ENCODE measurements around the gene JAKMIP1.
"Not testable (repeated sequence)": the region's sequence is repeated elsewhere in the genome, so short reads cannot be mapped to it uniquely, and the experiment has no call there.

JAKMIP1 gene

DNA sequence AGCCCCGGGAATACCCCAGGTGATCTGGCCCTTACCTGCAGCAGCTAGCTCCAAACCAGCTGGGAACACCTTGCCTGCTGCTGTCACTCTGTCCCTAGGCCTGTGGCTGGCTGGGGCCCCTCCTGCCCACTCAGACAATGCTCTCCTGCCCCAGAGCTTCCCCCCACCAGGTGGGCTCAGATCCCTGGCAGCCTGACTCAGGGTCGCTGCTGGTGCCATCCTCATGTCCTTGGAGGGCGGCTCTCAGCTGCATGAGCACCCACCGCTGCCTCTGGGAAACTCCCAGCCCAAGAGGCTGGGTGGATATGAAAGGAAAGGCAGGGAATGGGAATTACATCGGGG is 197.9 kb downstream of the JAKMIP1 start:
- DNase-seq, result no peak

GRCh38 chr4:6001680-6002491 is 198.5 kb downstream of the JAKMIP1 start:
- DNase-seq, result no peak

DNA sequence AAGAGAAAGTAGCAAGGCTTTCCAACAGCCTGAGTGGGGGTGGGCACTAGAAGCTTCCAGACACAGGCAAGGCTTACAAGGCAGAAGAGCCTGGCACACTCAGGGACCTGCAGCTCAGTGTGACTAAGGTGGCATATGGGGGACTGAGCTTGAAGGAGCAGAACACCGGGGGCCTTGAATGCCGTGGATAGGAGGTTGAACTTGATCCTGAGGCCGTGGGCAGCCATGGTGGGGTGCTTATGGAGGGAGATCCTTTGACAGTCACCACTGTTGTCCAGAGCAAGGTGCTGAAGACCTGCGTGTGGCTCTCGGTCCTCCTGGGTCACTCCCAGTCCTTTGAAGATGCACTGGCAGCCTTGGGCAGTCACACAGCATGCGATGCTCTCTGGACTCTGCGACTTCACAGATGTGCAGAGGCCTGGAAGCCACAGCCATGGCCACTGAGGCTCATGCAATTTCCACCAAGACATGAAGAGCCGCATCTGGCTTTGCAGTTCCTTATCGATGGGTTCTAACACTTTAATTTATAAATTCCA is 200.5 kb downstream of the JAKMIP1 start:
- no peak for DNase-seq

- DNase-seq, result no peak
Observed at GRCh38 chr4:5999356-5999755, 201.0 kb downstream of the JAKMIP1 start.

DNA sequence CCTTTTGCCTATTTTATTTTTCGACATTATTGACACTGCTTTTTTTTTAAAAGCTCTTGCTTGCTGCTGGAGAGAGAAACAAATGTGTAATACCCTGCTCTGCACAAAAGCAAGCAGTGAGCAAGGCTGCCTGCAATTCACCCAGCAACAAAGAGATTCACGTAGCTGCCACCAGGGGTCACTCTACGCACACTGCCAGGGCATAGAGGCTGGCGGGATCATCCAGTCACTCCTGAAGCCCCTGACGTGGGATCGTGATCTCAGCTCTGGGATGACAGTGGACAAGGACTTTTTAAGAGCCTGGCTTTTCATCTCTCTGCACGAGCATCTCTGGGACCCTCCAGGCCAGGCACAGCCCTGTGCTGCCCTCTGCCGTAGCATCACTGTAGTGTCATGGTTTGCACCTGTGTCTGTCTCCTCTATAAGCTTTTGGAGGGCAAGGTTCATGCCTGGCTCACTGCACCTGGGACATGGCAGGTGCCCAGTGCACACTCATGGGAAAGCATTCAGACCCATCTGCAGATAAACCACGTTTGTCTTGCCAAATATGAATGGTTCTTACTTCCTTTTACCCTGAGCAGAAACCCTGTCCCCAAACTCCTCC is 201.9 kb downstream of the JAKMIP1 start:
- peak; percentile 50 for DNase-seq

DNA sequence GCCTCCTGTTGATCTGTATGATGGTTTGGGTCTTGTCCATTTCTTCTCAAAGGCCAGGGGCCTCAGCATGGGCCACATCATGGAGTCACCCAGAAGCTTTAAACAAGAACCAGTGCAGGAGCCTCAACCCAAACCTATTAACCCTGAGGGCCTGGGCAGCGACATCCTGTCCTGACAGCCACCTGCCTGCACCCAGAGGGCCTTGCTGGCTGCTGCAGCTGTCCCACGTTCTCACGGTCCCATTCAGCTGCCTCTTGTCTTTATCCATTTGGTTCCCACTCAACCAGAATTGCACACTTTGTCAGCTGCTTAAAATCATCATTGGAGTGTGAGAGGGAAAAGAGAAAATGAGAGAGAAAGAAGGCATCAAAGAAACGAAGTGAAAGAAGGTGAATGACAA is 203.7 kb downstream of the JAKMIP1 start:
- DNase-seq, result no peak

DNA sequence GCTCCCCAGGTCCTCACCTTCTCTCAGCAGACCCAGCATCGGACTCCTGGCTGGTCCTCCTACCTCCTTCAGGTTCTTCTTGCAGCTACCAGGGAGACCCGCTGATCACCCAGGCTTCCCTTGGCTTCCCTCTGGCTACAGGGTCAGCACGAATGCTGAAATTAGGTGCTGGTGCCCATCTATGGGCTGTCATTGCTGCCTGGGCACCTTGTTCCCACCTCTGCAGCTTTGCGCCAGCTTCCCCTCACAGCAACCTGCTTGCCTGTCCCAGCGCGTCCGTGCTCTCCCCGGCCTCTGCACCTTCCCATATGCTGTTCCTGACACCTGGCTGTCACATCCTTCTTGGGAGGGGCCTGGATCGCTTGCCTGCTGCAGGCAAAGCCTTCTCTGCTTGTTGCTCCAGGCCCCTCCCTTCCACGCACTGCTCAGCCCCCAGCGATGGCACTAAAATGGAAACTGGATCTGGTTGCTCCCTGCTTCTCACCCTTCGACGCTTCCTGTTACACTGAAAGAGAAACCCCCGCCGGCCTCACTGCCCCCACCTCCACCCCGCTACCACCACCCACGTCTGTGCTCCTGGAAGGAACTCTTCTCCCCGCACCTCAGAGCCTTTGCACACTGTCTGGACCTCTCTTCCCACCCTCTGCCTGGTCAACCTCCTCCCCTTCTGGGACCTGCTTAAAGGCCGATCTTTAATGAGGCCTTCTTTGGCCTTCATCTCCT is 204.3 kb downstream of the JAKMIP1 start:
- no peak for DNase-seq

DNA sequence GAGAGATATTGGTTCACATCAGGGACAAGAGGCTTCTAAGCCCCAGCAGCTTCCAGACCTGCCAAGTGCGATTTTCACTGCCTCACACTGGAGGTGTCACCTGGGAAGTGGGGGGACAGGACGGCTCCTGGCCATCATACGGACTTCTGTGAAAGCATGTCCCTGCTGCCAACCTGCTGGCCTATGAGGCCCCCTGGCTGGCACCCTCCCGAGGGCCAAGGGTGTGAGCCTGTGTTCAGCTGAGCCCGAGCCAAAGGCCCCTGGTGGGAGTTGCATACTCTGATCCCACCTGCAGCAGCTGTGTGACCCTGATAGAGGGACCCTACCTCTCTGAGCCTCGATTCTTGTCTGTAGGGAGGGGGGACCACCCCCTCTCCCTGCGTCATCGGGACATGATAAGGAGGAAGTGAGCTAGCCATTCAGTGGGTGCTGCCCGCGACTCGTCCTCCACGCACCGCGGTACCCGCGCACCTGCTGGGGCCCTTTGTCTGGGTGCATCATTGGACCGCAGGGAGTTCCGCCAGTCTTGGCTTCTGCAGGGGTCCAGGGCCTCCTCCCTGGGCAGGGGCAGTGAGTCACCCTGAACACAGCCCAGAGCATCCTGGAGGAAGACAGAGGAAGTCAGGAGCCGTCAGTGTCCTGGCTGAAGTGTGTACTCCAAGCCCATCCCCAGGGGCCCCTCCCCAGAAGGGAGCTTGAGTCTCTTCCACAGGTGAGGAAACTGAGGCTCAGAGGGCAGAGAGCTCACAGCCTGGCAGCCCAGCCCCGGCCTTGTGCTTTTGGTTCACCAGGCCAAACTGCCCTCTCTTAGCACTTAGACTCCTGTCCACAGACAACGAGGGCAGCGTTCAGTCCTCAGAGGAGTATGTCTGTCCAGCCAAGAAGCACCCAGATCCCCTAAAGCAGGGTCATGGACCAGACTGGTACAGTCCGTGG is 206.2 kb downstream of the JAKMIP1 start:
- DNase-seq, result no peak

- not testable (repeated sequence) for DNase-seq
Observed at GRCh38 chr4:5993346-5993745, 207.0 kb downstream of the JAKMIP1 start.

GRCh38 chr4:5992828-5993321 is 207.5 kb downstream of the JAKMIP1 start:
- DNase-seq, result no peak

DNA sequence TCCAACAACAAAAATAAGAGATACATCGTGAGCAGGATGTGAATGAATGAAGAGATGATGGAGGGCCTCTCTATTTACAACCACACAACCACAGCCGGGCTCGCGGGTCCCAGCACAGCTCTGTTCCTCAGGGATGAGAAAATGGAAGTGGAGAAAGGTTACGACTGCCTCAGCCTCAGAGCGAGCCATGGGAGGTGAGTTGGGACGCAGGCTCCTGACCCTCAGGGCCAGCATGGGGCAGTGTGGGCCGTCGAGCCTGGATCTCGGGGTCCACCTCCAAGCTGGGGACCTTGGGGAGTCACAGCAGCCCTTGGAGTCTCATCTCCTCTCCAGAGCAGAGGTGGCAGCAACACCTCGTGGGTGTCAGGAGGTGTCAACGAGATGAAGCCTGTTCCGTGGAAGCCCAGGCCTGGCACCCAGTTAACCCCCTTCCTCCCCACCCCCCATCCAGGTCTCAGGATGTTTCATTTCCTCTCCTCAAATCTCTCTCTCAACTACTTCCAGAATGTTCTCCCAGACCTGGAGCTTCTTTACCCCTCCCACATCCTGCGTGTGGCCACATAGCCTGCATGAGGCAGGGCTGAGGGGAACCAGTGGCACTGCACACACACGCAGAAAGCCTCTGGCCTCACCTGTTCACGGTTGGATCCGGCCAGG is 208.1 kb downstream of the JAKMIP1 start:
- no peak for DNase-seq

DNA sequence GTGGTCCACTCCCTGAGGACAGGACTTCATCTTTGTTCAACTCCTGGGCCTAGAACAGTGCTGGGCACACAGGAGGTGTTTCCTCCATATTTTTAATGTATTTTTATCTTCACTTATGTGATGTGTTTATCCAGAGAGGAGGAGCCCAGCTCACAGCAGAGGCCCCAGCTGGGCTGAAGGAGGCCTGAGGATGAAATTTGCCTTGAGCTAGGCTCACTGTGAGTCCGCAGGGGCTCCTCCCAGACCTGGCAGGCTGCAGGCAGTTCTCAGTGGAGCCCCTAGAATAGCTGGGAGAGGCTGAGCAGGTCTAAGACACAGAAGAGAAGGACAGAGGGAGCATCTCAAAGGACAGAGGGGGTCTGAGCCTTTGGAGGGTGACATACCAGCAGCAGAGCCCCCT is 208.9 kb downstream of the JAKMIP1 start:
- DNase-seq, result no peak

DNA sequence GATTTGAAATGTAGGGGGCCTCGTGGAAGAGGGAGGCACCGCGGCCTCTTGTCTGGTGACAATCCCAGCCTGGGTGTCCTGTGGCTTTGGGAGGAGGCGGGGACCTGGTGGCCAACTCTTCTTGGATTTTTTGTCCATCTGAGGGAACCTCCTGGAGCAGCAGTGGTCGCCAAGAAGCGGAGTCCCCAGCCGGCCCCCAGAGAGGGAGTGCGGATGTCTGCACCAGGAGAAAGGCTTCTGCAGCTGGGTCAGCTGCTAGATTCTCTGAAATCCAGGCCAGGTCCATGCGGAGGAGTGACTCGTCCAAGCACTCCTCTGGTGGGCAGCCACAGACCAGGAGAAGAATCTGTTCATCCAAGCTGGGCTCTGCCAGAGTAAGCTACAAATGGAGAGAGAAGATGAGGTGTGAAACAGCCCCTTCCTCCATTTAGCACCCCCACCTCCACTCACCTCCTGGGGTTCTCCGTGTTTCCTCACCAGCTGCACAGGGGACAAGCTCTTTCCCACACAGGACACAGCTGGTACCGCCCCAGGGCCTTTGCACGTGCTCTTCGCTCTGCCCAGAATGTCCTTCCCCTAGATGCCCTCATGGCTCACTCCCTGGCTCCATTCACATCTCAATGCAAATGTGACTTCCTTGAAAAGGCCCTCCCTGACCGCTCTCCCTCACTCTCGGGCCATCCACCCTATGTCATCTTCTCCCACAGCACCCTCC is 209.7 kb downstream of the JAKMIP1 start:
- DNase-seq, result no peak

DNA sequence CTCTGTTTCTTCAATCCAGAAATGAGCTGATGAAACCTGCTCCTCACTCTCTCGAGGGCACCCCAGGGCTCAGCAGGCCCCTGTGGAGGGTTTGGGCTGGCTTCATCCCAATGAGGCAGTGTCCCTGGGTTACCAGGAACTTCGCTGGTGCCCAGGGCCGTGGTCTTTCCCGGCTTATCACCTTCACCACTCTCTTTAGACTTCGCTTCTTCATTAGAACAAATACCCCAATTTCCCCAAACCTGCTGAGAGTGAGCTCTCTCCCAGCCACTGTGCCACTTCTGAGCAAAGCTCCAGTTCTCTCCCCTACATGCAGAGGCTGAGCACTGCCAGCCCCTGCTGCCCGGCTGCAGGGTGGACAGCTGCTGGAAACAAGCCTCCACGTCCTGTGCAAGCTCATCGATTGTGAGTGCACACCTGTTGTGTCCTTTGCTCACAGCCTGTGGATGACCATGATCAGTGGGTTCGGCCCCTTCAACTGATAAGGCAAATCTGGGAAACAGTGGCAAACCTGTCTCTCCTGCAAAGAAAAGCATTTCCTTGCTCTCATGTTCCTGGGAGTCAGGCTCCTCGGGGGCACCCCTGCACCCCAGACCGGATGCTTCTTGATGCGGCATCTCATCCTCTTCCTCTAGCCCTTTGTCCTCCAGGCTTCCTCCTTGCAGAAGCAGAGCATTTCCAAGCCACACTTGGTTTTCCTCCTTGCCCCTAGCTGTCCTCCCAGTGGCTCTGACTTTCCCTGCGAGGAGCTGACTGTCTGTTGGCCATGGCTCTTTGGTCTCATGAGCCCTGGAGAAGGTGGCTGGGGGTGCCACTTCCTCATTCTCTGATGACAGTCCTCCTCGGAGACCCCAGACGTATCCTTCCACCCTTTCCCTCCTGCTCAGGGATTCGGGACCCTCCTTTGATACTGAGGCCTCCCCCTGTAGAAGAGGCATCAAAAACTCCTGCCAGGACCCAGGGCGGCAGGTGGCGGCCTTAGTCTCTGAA is 210.8 kb downstream of the JAKMIP1 start:
- no peak for DNase-seq

GRCh38 chr4:5988086-5988845 is 212.1 kb downstream of the JAKMIP1 start:
- DNase-seq, result no peak

GRCh38 chr4:5984843-5985242 is 215.5 kb downstream of the JAKMIP1 start:
- DNase-seq, result no peak

DNA sequence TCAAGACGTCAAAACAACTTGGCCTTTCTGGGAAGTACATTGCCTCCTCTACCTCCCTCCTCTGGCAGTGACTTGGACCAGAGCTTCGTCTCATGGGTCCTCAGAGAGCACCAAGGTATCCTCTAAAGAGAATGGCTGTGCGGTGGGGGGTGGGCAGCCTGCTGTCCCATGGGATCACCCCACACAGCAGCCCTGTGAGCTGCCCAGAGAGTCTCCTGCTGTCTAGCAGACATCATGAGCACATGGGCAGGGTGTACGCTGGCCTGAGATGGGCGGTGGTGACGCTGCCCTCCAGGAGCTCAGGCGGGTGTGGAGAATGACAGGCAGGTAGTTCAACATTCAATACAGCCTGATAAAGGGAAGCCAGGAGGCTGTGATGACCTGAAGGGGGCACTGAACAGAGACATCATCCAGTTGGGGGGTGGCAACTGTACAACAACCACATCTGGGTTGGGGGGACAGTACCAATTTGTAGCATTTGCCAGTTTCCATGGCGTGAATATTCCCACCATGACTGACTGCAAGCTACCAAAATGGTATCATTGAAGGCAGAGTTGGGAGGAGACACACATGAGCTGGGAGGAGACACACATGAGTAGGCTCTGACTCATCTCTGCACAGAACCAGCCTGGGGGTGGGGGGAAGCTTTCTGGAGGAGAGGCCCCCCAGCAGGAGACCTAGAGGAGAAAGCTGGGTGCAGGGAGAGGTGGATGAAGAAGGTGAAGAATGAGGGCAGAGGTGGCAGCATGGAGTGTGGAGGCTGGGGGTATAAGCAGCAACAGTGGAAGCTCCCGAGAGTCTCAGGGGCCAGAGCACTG is 218.0 kb downstream of the JAKMIP1 start:
- DNase-seq, result no peak
